Activated CD4-positive, alpha-beta memory T cell treated with anti-CD3 and anti-CD28 coated beads, Interleukin-2, amount 10 ng/mL, durations not matched to agents 7 days and 5 days (primary cell): ENCODE measurements around the gene PRKCE. TPM values are rescaled to one million over a fixed set of nuclear protein-coding genes. Genes with fewer than 3 reads are reported as not detected.

Experiments
- CTCF ChIA-PET: fragments of 350-600 bp; sonication (Branson Sonifier 250); formaldehyde crosslinking; loops from one replicate; lab custom pipeline; 2021; ENCODE audit warnings: antibody characterized with exemption, inconsistent platforms; lab: Charles Lee
- POLR2A ChIA-PET: fragments of 350-600 bp; sonication (Branson Sonifier 250); formaldehyde crosslinking; loops from one replicate; lab custom pipeline; 2021; ENCODE audit warnings: antibody characterized with exemption; lab: Charles Lee
- DNase-seq: peaks from one replicate; pipeline ENCODE4 v3.0.0-alpha.2; 2020
- H3K27ac Mint-ChIP-seq: one replicate; pipeline ENCODE4 v1.8.0; 2021; ENCODE audit warnings: mild to moderate bottlenecking, mixed read lengths
- H3K27me3 Mint-ChIP-seq: one replicate; pipeline ENCODE4 v1.8.0; 2021; ENCODE audit warnings: mixed read lengths
- H3K36me3 Mint-ChIP-seq: one replicate; pipeline ENCODE4 v1.8.0; 2021; ENCODE audit warnings: low read depth, mixed read lengths
- H3K4me1 Mint-ChIP-seq: one replicate; pipeline ENCODE4 v1.8.0; 2021; ENCODE audit warnings: mixed read lengths
- H3K4me3 Mint-ChIP-seq: one replicate; pipeline ENCODE4 v1.8.0; 2021; ENCODE audit warnings: mild to moderate bottlenecking, mixed read lengths
- H3K9me3 Mint-ChIP-seq: one replicate; pipeline ENCODE4 v1.8.0; 2021; ENCODE audit warnings: mixed read lengths
- total RNA-seq, 2 experiments: library from RNA; stranded (reverse); gene quantifications; one replicate each; pipeline ENCODE4 v1.2.3, GENCODE V29; 2021

Gene PRKCE
- total RNA-seq, 2 experiments from 2014 or later, result 20.6 to 23.3 TPM

DNA sequence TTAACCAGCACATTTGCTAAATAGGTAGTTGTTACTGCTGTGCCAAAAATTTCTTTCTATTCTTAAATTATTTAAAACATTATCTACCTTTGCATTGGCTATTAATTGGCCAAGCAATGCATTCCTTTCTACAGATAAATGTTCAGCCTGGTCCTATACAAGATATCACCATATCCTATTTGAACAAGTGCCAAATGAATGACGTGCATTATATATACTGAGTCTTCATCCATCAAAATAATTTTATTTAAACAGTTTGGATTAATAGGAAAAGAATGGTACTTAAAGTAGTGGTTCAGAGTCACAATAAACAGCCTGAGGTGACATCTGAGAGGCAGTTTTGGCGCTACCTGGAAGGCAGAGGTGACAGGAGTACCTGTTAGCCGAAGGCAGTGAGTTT, 415.6 kb downstream of the PRKCE start:
- Mint-ChIP-seq H3K27me3 (no peaks in the 10 kb centered on the region), H3K4me3 (no peak overlapping the region), H3K9me3 (no peaks in the 10 kb centered on the region), H3K4me1 (peaks cover 34% of the 10 kb centered on the region), H3K27ac (peak overlapping the region; percentile 16), H3K36me3 (no peaks in the 10 kb centered on the region)
- POLR2A ChIA-PET, result interaction anchor here (1.0 kb wide), 1 partner anchor 18 kb away, joined by 3 read pairs; no protein-coding TSS in a partner anchor
- no peak for DNase-seq
- CTCF ChIA-PET, result no interaction called here

- no peaks in the 10 kb centered on the region for H3K36me3 Mint-ChIP-seq
- no peaks in the 10 kb centered on the region for H3K27me3 Mint-ChIP-seq
- H3K4me3 Mint-ChIP-seq, result peak overlapping the region; percentile 7
- DNase-seq, result no peak
- POLR2A ChIA-PET, result interaction anchor here (1.0 kb wide), 1 partner anchor 19 kb away, joined by 3 read pairs; no protein-coding TSS in a partner anchor
- CTCF ChIA-PET, result interaction anchor here (0.7 kb wide), 1 partner anchor 162 kb away, joined by 3 read pairs; no protein-coding TSS in a partner anchor
- H3K4me1 Mint-ChIP-seq, result peaks cover 31% of the 10 kb centered on the region
- no peaks in the 10 kb centered on the region for H3K9me3 Mint-ChIP-seq
- H3K27ac Mint-ChIP-seq, result peak overlapping the region; percentile 45
Observed at GRCh38 chr2:46067501-46068305, 416.2 kb downstream of the PRKCE start.

DNA sequence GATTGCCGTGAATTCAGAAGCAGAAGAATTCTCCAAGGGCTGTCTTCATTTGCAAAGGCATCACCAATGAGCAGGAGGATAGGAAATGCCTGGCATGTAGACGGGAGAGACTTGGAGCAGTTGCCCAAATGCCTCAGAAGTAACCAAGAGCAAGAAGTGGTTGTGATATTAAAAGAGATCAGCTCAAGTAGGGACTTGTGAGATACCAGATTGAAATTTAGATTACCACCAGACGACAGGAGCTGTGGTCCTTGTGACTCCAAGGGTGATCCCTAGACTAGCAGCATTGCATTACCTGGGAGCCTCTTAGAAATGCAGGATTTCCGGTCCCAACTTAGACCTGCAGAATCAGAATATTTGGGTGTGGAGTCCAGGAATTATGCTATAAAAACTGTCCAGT, 417.2 kb downstream of the PRKCE start:
- Mint-ChIP-seq H3K27me3 (no peaks in the 10 kb centered on the region), H3K27ac (no peak overlapping the region), H3K9me3 (no peaks in the 10 kb centered on the region), H3K4me3 (no peak overlapping the region), H3K36me3 (no peaks in the 10 kb centered on the region), H3K4me1 (peaks cover 32% of the 10 kb centered on the region)
- POLR2A ChIA-PET, result no interaction called here
- CTCF ChIA-PET, result no interaction called here
- no peak for DNase-seq

DNA sequence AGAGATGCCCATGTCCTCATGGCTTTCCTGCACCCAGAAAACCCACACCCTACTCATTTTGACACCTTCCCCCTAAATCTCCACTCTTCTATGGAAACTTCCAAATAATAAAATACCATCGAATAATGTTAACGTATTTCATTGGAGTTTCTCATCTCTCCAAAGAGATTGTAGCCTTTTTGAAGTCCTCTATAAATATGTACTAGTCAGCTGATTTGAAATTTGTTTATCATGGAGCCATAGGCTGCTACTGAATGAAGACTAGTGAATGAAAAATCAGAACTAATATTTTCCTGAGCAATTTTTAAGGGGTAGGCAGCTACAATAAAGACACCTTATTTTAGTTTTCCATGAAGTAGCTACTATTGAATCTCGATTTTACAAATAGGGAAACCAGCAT, 419.6 kb downstream of the PRKCE start:
- POLR2A ChIA-PET, result interaction anchor here (1.0 kb wide), 1 partner anchor 9 kb away, joined by 3 read pairs; no protein-coding TSS in a partner anchor

DNA sequence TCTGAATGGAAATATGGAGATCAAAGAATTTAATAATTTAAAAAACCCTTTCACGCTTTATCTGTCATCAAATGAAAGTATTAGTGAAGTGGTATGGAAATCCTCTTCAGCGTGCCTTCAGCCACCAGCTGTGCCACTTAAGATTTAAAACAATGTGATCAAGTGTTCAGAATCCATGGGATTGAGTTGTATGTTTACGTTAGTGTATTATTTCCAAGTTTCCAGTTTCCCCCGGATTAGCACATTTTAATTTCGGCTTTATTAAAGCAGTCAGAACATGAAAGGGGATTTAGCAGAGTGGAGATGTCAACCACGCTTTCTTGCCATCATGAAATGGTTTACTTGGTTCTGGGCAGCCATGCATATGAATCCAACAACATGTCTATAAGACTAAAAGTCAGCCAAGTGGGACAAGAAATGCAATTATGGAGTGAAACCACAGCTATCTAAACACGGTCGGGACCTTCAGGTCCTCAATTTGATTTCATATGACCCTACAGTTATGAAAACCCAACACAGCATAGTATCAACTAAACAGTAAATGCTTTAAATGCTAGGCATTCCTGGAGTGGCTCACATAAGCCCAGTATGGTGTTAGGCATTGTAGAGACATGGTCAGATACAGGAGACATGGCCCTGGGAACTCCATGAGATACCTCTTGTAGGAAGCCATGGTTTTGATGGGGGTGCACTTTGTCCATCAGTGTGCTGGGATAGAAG, 420.8 kb downstream of the PRKCE start:
- Mint-ChIP-seq H3K27me3 (no peaks in the 10 kb centered on the region), H3K9me3 (no peaks in the 10 kb centered on the region), H3K27ac (no peak overlapping the region), H3K4me3 (no peak overlapping the region), H3K4me1 (peaks cover 30% of the 10 kb centered on the region), H3K36me3 (peaks cover 5% of the 10 kb centered on the region)
- ChIA-PET CTCF (interaction anchor here (0.9 to 1.5 kb wide), 3 partner anchors 10 to 222 kb away, joined by 3 to 5 read pairs (median 3); no protein-coding TSS in a partner anchor), POLR2A (no interaction called here)
- DNase-seq, result no peak

More for the DNA sequence above, 419.6 kb downstream of the PRKCE start:
- H3K36me3 Mint-ChIP-seq, result peaks cover 3% of the 10 kb centered on the region
- H3K27me3 Mint-ChIP-seq, result no peaks in the 10 kb centered on the region
- no peak overlapping the region for H3K4me3 Mint-ChIP-seq
- no peak for DNase-seq
- no peaks in the 10 kb centered on the region for H3K9me3 Mint-ChIP-seq
- H3K27ac Mint-ChIP-seq, result no peak overlapping the region
- peaks cover 38% of the 10 kb centered on the region for H3K4me1 Mint-ChIP-seq
- CTCF ChIA-PET, result interaction anchor here (0.9 to 1.5 kb wide), 3 partner anchors 8 to 223 kb away, joined by 3 to 5 read pairs (median 3); no protein-coding TSS in a partner anchor

DNA sequence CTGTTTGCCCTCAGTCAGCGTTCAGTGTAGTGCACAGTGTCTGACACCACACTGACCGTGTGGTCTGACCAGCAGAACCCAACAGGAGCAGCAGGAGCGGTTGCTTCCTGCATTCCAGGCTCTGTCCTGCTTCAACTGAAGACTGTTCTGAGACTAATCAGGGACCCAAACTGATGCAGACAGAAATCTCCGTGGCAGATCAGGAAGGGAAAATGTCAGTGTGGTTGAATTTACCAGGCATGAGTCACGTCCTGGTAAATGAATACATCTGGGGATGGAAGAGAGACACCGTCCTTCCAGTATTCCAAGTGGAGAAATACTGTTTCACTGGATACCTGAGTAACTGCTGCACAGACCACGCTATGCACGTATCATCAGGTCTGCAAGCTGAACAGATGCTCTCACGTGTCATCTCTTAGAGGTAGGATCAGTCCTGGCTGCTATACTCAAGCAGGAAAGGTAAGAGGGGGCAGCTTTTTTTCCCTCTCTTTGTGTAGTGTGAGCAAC, 422.1 kb downstream of the PRKCE start:
- Mint-ChIP-seq H3K4me3 (no peak overlapping the region), H3K4me1 (peaks cover 26% of the 10 kb centered on the region), H3K27me3 (no peaks in the 10 kb centered on the region), H3K9me3 (no peaks in the 10 kb centered on the region), H3K27ac (no peak overlapping the region), H3K36me3 (peaks cover 6% of the 10 kb centered on the region)
- ChIA-PET POLR2A (no interaction called here), CTCF (interaction anchor here (0.7 kb wide), 1 partner anchor 11 kb away, joined by 4 read pairs; no protein-coding TSS in a partner anchor)
- no peak for DNase-seq

- no peaks in the 10 kb centered on the region for H3K9me3 Mint-ChIP-seq
- CTCF ChIA-PET, result interaction anchor here (1.1 kb wide), 1 partner anchor 12 kb away, joined by 4 read pairs; no protein-coding TSS in a partner anchor
- H3K4me3 Mint-ChIP-seq, result no peak overlapping the region
- no peaks in the 10 kb centered on the region for H3K27me3 Mint-ChIP-seq
- POLR2A ChIA-PET, result interaction anchor here (1.2 kb wide), 1 partner anchor 10 kb away, joined by 3 read pairs; no protein-coding TSS in a partner anchor
- peaks cover 32% of the 10 kb centered on the region for H3K4me1 Mint-ChIP-seq
- no peak overlapping the region for H3K27ac Mint-ChIP-seq
- no peak for DNase-seq
- H3K36me3 Mint-ChIP-seq, result peaks cover 7% of the 10 kb centered on the region
Observed at GRCh38 chr2:46074501-46074900, 423.0 kb downstream of the PRKCE start.

DNA sequence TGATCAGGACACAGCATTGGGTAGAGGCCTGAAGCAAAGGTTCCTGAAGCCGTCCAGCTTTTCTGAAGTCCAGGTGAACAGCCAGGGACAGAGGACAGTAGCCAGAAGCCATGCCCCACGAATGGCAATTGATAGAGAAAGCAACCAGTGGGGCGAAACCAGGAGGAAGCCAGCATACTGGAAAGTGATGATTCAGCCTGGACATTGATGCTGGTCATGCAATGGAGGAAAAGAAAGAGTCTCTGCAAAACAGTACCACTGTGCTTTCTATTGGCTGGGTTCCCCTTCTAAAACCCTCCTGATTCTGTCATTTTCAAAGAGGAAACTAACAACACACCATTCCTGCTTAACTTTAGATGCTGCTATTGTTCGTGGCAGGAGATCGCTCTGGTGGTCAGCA, 424.4 kb downstream of the PRKCE start:
- Mint-ChIP-seq H3K27ac (no peak overlapping the region), H3K4me3 (no peak overlapping the region), H3K27me3 (no peaks in the 10 kb centered on the region), H3K36me3 (peaks cover 7% of the 10 kb centered on the region), H3K9me3 (no peaks in the 10 kb centered on the region), H3K4me1 (peaks cover 45% of the 10 kb centered on the region)
- ChIA-PET CTCF (no interaction called here), POLR2A (no interaction called here)
- no peak for DNase-seq

GRCh38 chr2:46076251-46076650, 424.8 kb downstream of the PRKCE start:
- no peak for DNase-seq
- POLR2A ChIA-PET, result no interaction called here
- Mint-ChIP-seq H3K4me3 (no peak overlapping the region), H3K36me3 (peaks cover 7% of the 10 kb centered on the region), H3K4me1 (peaks cover 47% of the 10 kb centered on the region), H3K27me3 (no peaks in the 10 kb centered on the region), H3K27ac (no peak overlapping the region), H3K9me3 (no peaks in the 10 kb centered on the region)
- CTCF ChIA-PET, result no interaction called here

- POLR2A ChIA-PET, result no interaction called here
- H3K27ac Mint-ChIP-seq, result no peak overlapping the region
Observed at GRCh38 chr2:46076875-46077274, 425.4 kb downstream of the PRKCE start.

DNA sequence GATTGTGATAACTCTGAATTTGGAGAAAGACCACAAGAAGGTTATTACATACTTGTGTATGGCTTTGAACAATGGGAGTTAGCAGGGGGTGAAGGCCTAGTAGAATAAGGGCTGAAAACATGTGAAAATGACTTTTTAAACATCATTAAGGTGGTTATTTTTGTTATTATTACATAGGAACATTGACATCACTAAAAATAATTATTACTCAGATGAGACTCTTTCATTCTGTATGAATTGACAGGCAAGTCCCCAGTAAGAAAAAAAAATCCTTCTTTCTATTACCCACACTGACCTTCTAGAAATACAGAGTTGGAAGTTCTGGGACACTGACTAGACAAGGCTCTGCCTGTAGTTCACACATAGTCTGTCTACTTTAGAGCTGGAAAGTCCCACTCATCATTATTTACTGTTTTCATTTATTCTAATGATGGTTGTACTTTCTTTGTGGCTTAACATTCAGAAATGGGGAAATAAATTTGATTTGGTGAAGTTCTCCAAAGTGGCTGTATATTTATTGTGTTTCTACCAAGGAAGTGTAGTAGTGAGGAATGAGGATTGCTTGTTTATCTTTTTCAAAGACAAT, 426.1 kb downstream of the PRKCE start:
- Mint-ChIP-seq H3K36me3 (peaks cover 7% of the 10 kb centered on the region), H3K4me3 (no peak overlapping the region), H3K9me3 (no peaks in the 10 kb centered on the region), H3K4me1 (peaks cover 58% of the 10 kb centered on the region), H3K27ac (no peak overlapping the region), H3K27me3 (no peaks in the 10 kb centered on the region)
- ChIA-PET CTCF (no interaction called here), POLR2A (no interaction called here)
- DNase-seq, result no peak

More at GRCh38 chr2:46076875-46077274, 425.4 kb downstream of the PRKCE start:
- no peaks in the 10 kb centered on the region for H3K27me3 Mint-ChIP-seq
- H3K36me3 Mint-ChIP-seq, result peaks cover 7% of the 10 kb centered on the region
- peaks cover 51% of the 10 kb centered on the region for H3K4me1 Mint-ChIP-seq
- CTCF ChIA-PET, result no interaction called here
- no peaks in the 10 kb centered on the region for H3K9me3 Mint-ChIP-seq
- no peak overlapping the region for H3K4me3 Mint-ChIP-seq
- DNase-seq, result no peak

- POLR2A ChIA-PET, result interaction anchor here (1.0 to 1.2 kb wide), 2 partner anchors 9 to 29 kb away, joined by 3 read pairs; no protein-coding TSS in a partner anchor
- H3K27me3 Mint-ChIP-seq, result no peaks in the 10 kb centered on the region
- H3K36me3 Mint-ChIP-seq, result peaks cover 4% of the 10 kb centered on the region
- H3K9me3 Mint-ChIP-seq, result no peaks in the 10 kb centered on the region
- CTCF ChIA-PET, result interaction anchor here (0.9 to 2.8 kb wide), 3 partner anchors 15 to 287 kb away, joined by 3 to 11 read pairs (median 4); no protein-coding TSS in a partner anchor
- H3K4me1 Mint-ChIP-seq, result peaks cover 51% of the 10 kb centered on the region
- DNase-seq, result no peak
- H3K4me3 Mint-ChIP-seq, result no peak overlapping the region
- H3K27ac Mint-ChIP-seq, result peak overlapping the region; percentile 74
Observed at GRCh38 chr2:46079985-46080560, 428.6 kb downstream of the PRKCE start.
